DOHH2 (cell line): ENCODE measurements around the gene ZNF778.

Experiments
- EZH2phosphoT487 ChIP-seq: fragments of 200-600 bp; sonication (generic); IDR thresholded peaks from 2 replicates; pipeline ENCODE4 v1.6.1; 2017; ENCODE audit warnings: borderline replicate concordance, mild to moderate bottlenecking, antibody characterized with exemption, low read length, moderate library complexity, mixed read lengths
- TF ChIP-seq, protein P1 (sequence below): fragments of 200-600 bp; sonication (generic); IDR thresholded peaks from one replicate; pipeline ENCODE4 v1.5.1; 2014; ENCODE audit warnings: antibody characterized with exemption, mild to moderate bottlenecking, low read depth, low read length; ENCODE audit not compliant: poor library complexity, severe bottlenecking

DNA sequence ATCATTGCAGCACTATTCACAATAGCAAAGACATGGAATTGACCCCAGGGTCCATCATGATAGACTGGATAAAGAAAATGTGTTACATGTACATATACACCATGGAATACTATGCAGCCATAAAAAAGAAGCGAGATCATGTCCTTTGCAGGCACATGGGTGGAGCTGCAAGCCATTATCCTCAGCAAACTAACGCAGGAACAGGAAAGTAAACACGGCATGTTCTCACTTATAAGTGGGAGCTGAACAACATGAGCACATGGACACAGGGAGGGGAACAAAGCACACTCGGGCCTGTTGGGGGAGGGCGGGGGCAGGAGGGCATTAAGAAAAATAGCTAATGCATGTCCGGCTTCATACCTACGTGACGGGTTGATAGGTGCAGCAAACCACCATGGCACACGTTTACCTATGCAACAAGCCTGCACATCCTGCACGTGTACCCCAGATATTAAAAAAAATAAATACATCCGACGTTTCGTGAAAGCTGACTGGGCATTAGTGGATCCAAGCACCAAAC, 28.9 kb downstream of the ZNF778 start:
- TF ChIP-seq, protein P1, sequence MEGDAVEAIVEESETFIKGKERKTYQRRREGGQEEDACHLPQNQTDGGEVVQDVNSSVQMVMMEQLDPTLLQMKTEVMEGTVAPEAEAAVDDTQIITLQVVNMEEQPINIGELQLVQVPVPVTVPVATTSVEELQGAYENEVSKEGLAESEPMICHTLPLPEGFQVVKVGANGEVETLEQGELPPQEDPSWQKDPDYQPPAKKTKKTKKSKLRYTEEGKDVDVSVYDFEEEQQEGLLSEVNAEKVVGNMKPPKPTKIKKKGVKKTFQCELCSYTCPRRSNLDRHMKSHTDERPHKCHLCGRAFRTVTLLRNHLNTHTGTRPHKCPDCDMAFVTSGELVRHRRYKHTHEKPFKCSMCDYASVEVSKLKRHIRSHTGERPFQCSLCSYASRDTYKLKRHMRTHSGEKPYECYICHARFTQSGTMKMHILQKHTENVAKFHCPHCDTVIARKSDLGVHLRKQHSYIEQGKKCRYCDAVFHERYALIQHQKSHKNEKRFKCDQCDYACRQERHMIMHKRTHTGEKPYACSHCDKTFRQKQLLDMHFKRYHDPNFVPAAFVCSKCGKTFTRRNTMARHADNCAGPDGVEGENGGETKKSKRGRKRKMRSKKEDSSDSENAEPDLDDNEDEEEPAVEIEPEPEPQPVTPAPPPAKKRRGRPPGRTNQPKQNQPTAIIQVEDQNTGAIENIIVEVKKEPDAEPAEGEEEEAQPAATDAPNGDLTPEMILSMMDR, result no peak
- no peak for TF ChIP-seq EZH2phosphoT487
